Body of pancreas (tissue), 4 donors: ENCODE results near the gene WBP2NL.

Experiments used
- POLR2A ChIP-seq, 3 donors: fragments of 450-650 bp; IDR thresholded peaks; one replicate each; pipeline ENCODE4 v1.6.1; 2016; ENCODE audit warnings: antibody characterized with exemption in 3 of 3, mild to moderate bottlenecking in 2 of 3
- TF ChIP-seq, protein P1 (sequence below), 7 experiments: fragments of 450-650 bp in 4 of 7; fragments of 200-600 bp in 3 of 7; sonication (generic) in 3 of 7; IDR thresholded peaks; one replicate each; pipeline ENCODE4 v1.5.1; 2016 to 2019; ENCODE audit warnings: antibody characterized with exemption in 7 of 7

DNA sequence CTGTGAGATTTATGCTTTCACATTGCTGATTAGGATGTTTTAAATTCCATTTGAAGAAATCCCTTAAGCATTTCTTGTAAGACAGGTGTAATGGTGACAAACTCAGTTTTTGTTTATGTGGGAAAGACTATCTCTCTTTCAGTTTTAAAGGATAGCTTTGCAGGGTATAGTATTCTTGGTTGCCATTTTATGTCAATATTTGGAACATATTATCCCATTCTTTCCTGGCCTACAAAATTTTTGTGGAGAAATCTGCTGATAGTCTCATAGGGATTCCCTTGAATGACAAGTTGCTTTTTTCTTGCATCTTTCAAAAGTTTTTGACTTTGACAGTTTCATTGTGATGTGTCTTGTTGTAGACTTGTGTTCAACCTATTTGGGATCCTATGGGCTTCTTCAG is 43.2 kb downstream of the WBP2NL start:
- no peak for TF ChIP-seq POLR2A (IDR thresholded peaks at IDR 0.05)
- TF ChIP-seq, protein P1, sequence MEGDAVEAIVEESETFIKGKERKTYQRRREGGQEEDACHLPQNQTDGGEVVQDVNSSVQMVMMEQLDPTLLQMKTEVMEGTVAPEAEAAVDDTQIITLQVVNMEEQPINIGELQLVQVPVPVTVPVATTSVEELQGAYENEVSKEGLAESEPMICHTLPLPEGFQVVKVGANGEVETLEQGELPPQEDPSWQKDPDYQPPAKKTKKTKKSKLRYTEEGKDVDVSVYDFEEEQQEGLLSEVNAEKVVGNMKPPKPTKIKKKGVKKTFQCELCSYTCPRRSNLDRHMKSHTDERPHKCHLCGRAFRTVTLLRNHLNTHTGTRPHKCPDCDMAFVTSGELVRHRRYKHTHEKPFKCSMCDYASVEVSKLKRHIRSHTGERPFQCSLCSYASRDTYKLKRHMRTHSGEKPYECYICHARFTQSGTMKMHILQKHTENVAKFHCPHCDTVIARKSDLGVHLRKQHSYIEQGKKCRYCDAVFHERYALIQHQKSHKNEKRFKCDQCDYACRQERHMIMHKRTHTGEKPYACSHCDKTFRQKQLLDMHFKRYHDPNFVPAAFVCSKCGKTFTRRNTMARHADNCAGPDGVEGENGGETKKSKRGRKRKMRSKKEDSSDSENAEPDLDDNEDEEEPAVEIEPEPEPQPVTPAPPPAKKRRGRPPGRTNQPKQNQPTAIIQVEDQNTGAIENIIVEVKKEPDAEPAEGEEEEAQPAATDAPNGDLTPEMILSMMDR (IDR thresholded peaks at IDR 0.05) = no peak
